Nephron progenitor cell (in vitro differentiated cells): Measurements from ENCODE around the gene HIVEP3.

Source experiments
- DNase-seq: peaks from one replicate; pipeline ENCODE4 v3.0.0; 2021
- H3K27ac Mint-ChIP-seq: 2 replicates; pipeline ENCODE4 v1.8.0; 2021; ENCODE audit warnings: mild to moderate bottlenecking, moderate library complexity, mixed read lengths
- H3K27me3 Mint-ChIP-seq: 2 replicates; pipeline ENCODE4 v1.8.0; 2021; ENCODE audit warnings: mild to moderate bottlenecking, low read depth, mixed read lengths; ENCODE audit not compliant: poor library complexity
- H3K36me3 Mint-ChIP-seq: 2 replicates; pipeline ENCODE4 v1.8.0; 2021; ENCODE audit warnings: low read depth, mixed read lengths
- H3K4me1 Mint-ChIP-seq: 2 replicates; pipeline ENCODE4 v1.8.0; 2021; ENCODE audit warnings: mixed read lengths
- H3K4me3 Mint-ChIP-seq: 2 replicates; pipeline ENCODE4 v1.8.0; 2021; ENCODE audit warnings: mild to moderate bottlenecking, moderate library complexity, mixed read lengths
- H3K9me3 Mint-ChIP-seq: 2 replicates; pipeline ENCODE4 v1.8.0; 2021; ENCODE audit warnings: mild to moderate bottlenecking, moderate library complexity, mixed read lengths
- TF ChIP-seq, protein P1 (sequence below): fragments of 200-600 bp; sonication (generic); IDR thresholded peaks from 2 replicates; pipeline ENCODE4 v1.5.0; 2021; ENCODE audit warnings: antibody characterized with exemption

Gene HIVEP3

DNA sequence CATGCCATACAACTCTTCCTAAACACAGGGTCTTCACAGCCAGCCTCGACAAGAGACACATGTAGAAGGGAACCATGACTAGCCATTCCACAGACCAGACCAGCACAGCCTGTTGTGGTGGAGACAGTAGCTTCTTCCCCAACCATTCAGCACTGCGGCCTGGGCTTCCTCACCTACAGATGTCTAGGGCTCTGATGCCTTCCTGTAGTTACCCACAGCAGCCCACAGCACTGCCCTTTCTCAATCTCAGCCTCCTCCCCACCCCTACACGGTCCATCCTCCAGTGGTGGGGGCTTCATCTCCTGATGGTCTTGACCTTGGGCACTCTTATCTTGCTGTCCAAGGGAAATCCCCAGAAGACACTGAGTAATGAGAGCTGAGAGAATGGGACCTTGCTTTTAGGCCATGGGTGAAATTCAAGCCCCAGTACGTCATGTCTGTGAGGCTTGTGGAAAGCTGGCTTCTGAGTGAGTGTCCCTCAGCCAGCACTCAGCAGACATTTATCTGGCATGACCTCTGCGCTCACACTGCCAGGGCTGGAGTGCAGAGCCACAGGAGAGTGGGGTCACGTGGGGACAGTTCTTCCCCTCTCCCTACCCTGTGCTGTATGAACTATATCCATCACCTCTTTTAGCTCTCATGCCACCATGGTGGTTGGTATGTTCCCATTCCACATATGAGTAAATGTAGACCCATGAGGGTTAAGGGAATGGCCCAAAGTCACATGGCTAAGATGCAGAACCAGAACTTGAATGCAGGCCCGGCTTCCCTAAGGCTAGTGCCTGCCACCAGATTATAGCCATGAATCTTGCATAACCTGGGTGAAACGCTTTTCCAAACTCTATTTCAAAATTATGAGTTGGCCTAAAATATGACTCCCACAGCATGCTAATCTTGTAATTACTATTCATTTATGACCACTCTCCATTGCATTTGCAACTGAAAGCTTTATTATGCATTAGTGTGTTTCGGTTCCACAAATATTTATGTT, 104.7 kb downstream of the HIVEP3 start:
- Mint-ChIP-seq H3K4me1 (peaks cover 3% of the 10 kb centered on the region), H3K36me3 (no peaks in the 10 kb centered on the region), H3K27ac (no peak overlapping the region), H3K27me3 (peaks cover 15% of the 10 kb centered on the region), H3K9me3 (no peaks in the 10 kb centered on the region), H3K4me3 (no peak overlapping the region)
- DNase-seq = no peak
- TF ChIP-seq, protein P1, sequence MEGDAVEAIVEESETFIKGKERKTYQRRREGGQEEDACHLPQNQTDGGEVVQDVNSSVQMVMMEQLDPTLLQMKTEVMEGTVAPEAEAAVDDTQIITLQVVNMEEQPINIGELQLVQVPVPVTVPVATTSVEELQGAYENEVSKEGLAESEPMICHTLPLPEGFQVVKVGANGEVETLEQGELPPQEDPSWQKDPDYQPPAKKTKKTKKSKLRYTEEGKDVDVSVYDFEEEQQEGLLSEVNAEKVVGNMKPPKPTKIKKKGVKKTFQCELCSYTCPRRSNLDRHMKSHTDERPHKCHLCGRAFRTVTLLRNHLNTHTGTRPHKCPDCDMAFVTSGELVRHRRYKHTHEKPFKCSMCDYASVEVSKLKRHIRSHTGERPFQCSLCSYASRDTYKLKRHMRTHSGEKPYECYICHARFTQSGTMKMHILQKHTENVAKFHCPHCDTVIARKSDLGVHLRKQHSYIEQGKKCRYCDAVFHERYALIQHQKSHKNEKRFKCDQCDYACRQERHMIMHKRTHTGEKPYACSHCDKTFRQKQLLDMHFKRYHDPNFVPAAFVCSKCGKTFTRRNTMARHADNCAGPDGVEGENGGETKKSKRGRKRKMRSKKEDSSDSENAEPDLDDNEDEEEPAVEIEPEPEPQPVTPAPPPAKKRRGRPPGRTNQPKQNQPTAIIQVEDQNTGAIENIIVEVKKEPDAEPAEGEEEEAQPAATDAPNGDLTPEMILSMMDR = no peak

DNA sequence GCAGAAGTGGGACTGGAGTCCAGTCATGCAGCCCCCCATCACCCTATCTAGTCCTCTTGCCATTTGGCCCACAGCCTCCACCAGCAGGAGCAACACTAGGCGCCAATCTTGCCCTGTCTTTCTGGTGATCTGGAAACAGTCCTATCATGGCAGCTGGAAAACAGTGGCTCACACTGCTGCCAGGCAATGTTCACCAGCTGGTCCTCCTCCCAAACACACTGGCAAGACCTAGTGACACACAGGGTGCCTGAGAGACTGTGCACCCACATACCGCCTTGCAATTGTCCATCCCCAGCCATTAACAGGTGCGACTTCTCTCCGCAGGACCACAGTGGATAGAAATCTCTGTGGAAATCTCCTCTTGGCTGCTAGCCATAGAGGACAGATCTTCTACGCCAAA, 105.5 kb downstream of the HIVEP3 start:
- TF ChIP-seq, protein P1 = no peak
- no peaks in the 10 kb centered on the region for H3K36me3 Mint-ChIP-seq
- no peak for DNase-seq
- peaks cover 17% of the 10 kb centered on the region for H3K27me3 Mint-ChIP-seq
- no peak overlapping the region for H3K4me3 Mint-ChIP-seq
- H3K9me3 Mint-ChIP-seq = no peaks in the 10 kb centered on the region
- no peak overlapping the region for H3K27ac Mint-ChIP-seq
- peaks cover 3% of the 10 kb centered on the region for H3K4me1 Mint-ChIP-seq

DNA sequence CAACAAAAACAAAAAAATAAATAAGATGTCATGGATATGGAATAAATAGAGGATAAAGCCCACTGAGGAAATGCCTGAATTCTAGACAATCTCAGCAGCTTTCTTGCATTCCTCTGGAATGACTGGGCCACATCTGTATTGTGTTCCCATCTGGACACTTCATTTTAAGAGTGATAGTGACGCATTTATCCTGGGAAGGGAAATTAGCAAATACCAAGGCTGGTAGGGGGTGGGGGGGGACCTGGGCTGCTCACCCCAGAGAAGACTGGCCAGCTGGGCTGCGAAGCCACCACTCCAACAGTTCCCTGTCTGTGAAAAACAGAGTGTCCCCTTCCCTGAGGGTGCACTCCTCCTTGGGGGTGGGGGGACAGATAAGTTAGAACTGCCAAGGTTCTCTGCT, 106.3 kb downstream of the HIVEP3 start:
- DNase-seq = no peak
- H3K27ac Mint-ChIP-seq = no peak overlapping the region
- peaks cover 3% of the 10 kb centered on the region for H3K4me1 Mint-ChIP-seq
- no peaks in the 10 kb centered on the region for H3K36me3 Mint-ChIP-seq
- no peaks in the 10 kb centered on the region for H3K9me3 Mint-ChIP-seq
- no peak overlapping the region for H3K4me3 Mint-ChIP-seq
- TF ChIP-seq, protein P1 = no peak
- H3K27me3 Mint-ChIP-seq = peaks cover 17% of the 10 kb centered on the region

DNA sequence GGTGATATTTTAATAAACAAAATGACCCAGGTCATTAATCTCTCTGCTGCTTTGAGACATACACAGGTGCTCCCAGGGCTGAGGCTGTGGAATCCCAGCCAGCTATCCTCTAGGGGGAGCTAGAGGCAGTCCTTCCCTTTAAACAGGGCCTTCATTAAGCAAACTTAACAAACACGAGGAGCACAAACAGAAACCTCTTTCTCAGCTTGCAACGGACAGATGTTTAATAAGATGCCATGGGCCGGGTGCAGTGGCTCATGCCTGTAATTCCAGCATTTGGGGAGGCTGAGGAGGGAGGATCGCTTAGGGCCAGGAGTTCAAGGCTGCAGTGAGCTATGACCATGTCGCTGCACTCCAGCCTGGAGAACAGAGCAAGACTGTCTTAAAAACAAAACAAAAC, 106.7 kb downstream of the HIVEP3 start:
- TF ChIP-seq, protein P1 = peak; percentile 76
- Mint-ChIP-seq H3K9me3 (no peaks in the 10 kb centered on the region), H3K27me3 (peaks cover 17% of the 10 kb centered on the region), H3K36me3 (no peaks in the 10 kb centered on the region), H3K4me1 (peaks cover 7% of the 10 kb centered on the region), H3K4me3 (no peak overlapping the region), H3K27ac (peak overlapping the region; percentile 19)
- DNase-seq = peak; percentile 52

DNA sequence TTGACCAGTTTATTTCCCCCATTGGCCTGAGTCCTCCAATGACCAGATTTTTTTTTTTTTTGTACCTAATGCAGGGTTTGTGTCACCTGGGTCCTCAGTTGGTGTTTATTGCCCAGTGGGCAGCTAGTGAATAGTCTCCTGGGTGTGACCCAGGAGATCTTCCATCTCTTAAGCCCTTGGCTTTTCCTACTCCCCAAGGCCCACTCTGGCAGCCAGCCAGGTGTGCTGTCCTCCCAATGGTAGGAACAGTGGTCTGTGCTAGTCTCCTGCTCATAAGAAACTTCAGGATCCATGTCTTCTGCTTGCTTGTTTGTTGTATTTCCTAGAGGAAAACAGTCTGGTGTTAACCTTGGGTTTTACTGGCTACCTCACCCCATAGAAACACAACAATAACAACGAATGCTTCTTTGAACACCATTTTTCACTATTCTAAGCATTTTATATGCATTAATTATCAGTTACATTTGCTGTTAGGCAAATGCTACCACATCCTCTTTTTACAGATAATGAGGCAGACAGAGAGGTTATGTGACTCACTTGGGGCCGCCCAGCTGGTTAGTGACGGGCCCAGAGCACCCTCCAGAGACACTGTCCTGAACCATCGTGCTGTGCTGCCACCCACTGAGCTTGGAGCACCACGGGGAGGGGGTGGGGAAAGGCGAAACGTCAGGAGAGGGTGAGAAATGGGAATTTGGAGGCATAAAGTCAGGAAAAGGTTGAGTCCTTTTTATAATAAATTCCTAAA, 107.5 kb downstream of the HIVEP3 start:
- Mint-ChIP-seq H3K27ac (no peak overlapping the region), H3K9me3 (no peaks in the 10 kb centered on the region), H3K27me3 (peaks cover 17% of the 10 kb centered on the region), H3K4me3 (no peak overlapping the region), H3K4me1 (peaks cover 16% of the 10 kb centered on the region), H3K36me3 (no peaks in the 10 kb centered on the region)
- no peak for DNase-seq
- TF ChIP-seq, protein P1 = no peak
